HG03060 (cell line): ENCODE results near the gene TOPORS.
"Not testable (repeated sequence)": the region's sequence is repeated elsewhere in the genome, so short reads cannot be mapped to it uniquely, and the experiment has no call there.

Experiments used
- ATAC-seq: cut with Tn5 transposase; IDR thresholded peaks from one replicate; pipeline ENCODE4 v1.9.1; 2021; ENCODE audit warnings: low read depth, moderate number of reproducible peaks; ENCODE audit not compliant: unreplicated experiment

TOPORS gene

DNA sequence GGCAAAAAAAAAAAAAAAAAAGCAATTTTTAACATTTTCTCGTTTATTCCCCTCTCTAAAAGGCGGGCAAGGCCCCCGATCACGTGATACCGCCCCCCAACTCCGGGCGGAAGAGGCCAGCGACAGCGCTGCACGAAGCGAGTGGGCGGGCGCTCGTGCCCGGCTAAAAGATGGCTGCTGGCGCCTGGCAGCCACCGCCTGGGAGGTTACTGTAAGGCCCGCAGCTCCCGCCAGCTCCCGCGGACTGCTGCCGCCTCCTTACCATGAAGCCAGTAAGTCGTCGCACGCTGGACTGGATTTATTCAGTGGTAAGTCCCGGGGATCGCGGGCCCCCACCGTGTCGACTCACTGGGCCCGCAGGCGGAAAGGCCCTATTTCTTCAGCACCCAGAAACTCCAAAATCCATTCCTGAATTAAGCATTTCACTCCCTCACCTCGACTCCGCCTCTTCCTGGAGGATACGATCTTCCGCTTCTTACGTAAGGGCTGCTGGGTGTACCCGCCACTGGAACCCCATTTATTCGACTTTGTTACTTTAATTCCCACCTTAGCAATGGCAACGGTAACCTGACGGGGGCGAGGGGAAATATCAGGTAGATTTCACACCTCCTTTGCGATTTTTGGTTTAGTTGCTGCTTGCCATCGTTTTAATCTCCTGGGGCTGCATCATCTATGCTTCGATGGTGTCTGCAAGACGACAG is at the start of gene TOPORS, which contains the start of gene SMIM27:
Gene TOPORS (minus strand): TSS at position 415 of the 701 bp plus-strand sequence. CDS start 150 bp downstream, at position 265.
Gene SMIM27 (plus strand): TSS at position 156 of the 701 bp plus-strand sequence. CDS start 108 bp downstream, at position 264.
- ATAC-seq: peak; percentile 51

DNA sequence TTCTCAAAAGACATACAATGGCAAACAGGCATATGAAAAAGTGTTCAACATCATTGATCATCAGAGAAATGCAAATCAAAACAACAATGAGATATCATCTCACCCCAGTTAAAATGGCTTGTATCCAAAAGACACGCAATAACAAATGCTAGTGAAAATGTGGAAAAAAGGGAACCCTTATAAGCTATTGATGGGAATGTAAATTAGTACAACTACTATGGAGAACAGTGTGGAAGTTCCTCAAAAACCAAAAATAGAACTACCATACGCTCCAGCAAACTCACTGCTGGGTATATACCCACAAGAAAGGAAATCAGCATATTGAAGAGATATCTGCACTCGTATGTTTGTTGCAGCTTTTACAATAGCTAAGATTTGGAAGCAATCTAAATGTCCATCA is 46.6 kb upstream of the TOPORS start:
- ATAC-seq: not testable (repeated sequence)

DNA sequence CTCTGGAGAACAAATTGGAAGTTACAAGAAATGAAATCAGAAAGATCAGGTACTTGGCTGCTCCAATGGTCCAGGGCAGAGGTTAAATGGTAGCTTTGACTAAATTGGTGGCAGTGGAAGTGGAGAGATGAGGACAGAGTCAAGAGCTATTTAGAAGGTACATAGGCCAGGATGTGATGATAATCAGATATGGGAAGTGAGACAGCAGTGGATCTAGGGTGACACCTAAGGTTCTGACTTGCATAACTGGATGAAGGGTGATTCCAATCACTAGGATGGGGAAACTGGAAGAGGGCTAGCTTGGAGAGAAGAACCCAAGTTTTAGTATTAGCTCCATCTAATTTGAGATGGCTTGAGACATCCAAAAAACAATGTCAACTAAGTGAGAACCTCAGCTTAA is 44.5 kb upstream of the TOPORS start:
- no peak for ATAC-seq

- no peak for ATAC-seq
These were observed 43.9 kb upstream of the TOPORS start for GRCh38 chr9:32596096-32596865.

- no peak for ATAC-seq
These were observed 38.5 kb upstream of the TOPORS start for GRCh38 chr9:32590898-32591297.

DNA sequence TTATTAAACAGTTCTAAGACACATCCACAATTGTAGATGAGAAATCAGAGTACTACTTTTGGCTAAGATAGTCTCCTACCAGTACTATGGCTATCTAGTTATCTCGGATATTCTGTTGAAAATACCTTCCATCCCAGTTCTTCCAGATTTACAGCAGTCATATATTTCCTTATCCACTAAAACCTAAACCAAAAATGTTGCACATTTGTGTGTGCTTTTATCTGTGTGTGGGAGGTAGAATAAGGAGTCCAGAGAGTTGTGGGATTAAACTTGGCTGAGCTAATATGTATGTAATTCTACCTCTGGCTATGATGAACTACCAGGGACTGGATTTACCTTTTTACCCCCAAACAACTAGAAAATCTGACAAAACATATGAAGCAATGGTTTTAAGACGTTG is 38.1 kb upstream of the TOPORS start:
- no peak for ATAC-seq

- no peak for ATAC-seq
These were observed 36.8 kb upstream of the TOPORS start for GRCh38 chr9:32589083-32589723.

GRCh38 chr9:32587901-32588300 is 35.5 kb upstream of the TOPORS start:
- ATAC-seq: no peak

- no peak for ATAC-seq
These were observed 32.4 kb upstream of the TOPORS start for GRCh38 chr9:32584784-32585183.

DNA sequence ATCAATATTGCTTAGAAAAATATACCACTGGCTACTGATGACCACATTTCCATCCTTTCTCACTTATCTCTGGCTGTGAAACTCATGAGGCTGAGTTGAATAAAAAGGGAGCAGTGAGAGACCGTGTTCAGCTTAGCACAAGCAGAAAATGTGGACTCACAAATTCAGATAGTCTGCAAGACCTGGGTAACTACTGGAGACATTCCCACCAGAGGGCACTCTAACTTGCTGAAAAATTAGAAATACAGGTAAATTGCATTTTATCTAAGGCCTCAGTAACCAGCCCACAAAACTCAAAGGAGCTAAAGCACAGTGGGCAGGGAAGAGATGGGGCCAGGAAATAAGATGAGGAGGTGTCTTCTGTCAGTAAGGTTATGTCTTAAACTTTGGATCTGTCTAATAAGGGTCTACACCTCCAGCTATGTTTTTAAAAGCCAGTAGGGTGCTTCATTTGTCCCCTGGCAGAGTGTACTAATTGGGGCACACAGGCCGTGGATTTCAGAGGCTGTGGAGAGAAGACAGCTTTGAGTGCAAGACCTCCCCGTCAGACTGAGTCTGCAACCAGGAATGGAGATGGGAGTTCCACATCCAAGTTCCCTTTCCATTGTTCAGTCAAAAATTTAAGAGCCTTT is 29.2 kb upstream of the TOPORS start:
- ATAC-seq: no peak

- no peak for ATAC-seq
These were observed 28.4 kb upstream of the TOPORS start for GRCh38 chr9:32580631-32581300.

GRCh38 chr9:32579706-32580331 is 27.4 kb upstream of the TOPORS start:
- no peak for ATAC-seq

- ATAC-seq: no peak
These were observed 26.6 kb upstream of the TOPORS start for GRCh38 chr9:32578976-32579375.

- ATAC-seq: no peak
These were observed 24.9 kb upstream of the TOPORS start for GRCh38 chr9:32577316-32577715.

DNA sequence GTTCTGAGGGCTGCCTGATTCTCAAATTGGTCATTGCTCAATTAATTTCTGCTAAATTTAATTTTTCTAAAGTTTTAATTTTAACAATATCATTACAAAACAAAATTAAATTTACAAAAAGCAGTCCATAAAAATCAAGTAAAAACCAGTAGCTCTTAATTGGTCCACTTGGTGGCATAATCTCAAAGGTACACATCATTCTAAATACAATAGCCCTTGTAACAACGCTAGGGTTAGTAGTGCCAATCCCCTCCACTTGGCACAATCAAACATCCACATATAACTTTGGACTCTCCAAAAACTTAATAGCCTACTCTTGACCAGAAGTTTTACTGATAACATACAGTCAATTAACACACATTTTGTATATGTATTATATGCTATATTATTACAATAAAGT is 22.5 kb upstream of the TOPORS start:
- no peak for ATAC-seq

- no peak for ATAC-seq
These were observed 21.4 kb upstream of the TOPORS start for GRCh38 chr9:32573821-32574220.

DNA sequence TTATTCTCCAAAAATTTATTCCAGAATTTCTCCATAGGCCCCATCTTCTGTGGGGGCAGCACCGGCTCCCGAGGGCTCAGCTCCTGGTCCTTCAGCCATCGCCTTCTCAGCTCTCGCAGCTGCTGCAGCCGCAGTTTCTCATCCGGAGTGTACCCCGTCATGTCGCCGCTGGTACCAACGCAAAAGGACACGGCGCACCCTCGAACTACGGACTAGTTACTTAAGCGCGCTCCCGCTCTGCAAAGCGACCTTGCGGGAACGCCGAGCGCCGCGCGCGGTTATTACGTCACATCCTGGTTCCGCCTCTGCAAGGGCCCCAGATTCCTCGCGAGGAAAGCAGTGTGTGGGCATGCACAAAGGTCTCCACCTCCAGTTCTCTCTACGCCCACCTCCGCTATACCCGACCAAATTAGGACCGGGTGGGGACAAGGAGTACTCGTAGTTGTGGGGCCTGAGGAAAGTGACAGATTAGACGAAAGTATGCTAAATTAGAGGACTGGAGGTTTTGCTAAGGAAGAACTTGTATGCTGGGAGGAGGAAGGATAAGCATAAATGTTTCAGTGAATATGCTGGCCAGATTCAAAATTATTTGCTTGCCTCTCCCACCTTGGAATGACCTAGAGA is 20.6 kb upstream of the TOPORS start, which contains the start of gene NDUFB6:
Gene NDUFB6 (minus strand): TSS at position 260 of the 624 bp plus-strand sequence. CDS start 99 bp downstream, at position 161.
- peak; percentile 74 for ATAC-seq

- peak; percentile 86 for ATAC-seq
These were observed 19.8 kb upstream of the TOPORS start for GRCh38 chr9:32571969-32572899.
